ENCODE results near the gene MASP2.

- no peak for TF ChIP-seq ZNF274 (IDR thresholded peaks at IDR 0.05; ENCODE audit: borderline replicate concordance, low read depth, low read length)
- no peak for TF ChIP-seq POLR2AphosphoS5 (IDR thresholded peaks at IDR 0.05; ENCODE audit: control insufficient read depth, insufficient read depth, low read depth, low read length)
- no peak for TF ChIP-seq SMAD4 (CRISPR knock-in tag; conservative IDR thresholded peaks at IDR 0.05)
- no peak for TF ChIP-seq MAZ (CRISPR knock-in tag; conservative IDR thresholded peaks at IDR 0.05 in 1 of 2, IDR thresholded peaks at IDR 0.05 in 1 of 2)
- TF ChIP-seq CXXC5 (CRISPR knock-in tag; IDR thresholded peaks at IDR 0.05), result no peak
Observed at GRCh38 chr1:11058026-11058425, 11.0 kb upstream of the MASP2 start.
